ENCODE results near the gene MYLIP. TPM values are rescaled to one million over a fixed set of nuclear protein-coding genes. Genes with fewer than 3 reads are reported as not detected.

The MYLIP gene
- polyA plus RNA-seq, 3 donors = 19.9 to 84.0 (median 28.0) TPM

DNA sequence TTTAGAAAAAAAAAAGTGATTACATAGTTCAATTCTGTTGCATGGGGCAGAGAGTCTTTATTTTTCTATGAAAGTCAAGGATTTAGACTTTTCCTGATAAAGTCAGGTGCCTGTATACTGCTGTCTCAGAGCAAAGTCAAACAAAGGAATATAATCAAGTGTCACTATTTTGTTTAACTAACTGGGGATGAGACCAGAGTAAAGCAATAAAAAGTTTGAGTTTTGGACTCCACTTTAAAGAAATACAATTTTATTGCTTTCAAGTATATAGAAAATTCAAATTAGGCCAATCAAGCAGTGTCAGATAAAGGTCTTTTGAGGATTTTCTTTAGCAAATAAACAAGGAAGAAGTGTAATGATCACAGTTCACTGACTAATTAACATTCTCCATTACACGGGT, 48.7 kb upstream of the MYLIP start:
- H4K20me1 ChIP-seq (ENCODE audit: insufficient read depth, low read length) = no peaks in the 10 kb centered on the region
- no peaks in the 10 kb centered on the region for H3K79me2 ChIP-seq (ENCODE audit: insufficient read depth, low read length)
- Mint-ChIP-seq H3K4me1 (peaks cover 10% of the 10 kb centered on the region), H3K4me3 (no peak overlapping the region), H3K27ac (no peak overlapping the region), H3K36me3 (no peaks in the 10 kb centered on the region), H3K27me3 (ENCODE audit: low read depth in 3 of 3) (no peaks in the 10 kb centered on the region), H3K9me3 (peaks cover 0 to 2% (median 0%) of the 10 kb centered on the region in 7 donors)
- H3K4me1 ChIP-seq (ENCODE audit: control insufficient read depth in 1 of 2, insufficient read depth in 2 of 2, low read length in 2 of 2) = no peaks in the 10 kb centered on the region
- intact Hi-C loops (cut with micrococcal nuclease) = no loop called here
- no peak overlapping the region for H3K27ac ChIP-seq (ENCODE audit: low read depth in 1 of 2, low read length in 2 of 2)
- H3K36me3 ChIP-seq (replicated peaks in 1 of 2; ENCODE audit: control insufficient read depth in 1 of 2, insufficient read depth in 2 of 2, low read length in 2 of 2) = no peaks in the 10 kb centered on the region
- H3K4me2 ChIP-seq (replicated peaks; ENCODE audit: extremely low read depth, low read length, poor library complexity, severe bottlenecking) = no peak overlapping the region
- DNase-seq = no peak
- TF ChIP-seq, protein P1, sequence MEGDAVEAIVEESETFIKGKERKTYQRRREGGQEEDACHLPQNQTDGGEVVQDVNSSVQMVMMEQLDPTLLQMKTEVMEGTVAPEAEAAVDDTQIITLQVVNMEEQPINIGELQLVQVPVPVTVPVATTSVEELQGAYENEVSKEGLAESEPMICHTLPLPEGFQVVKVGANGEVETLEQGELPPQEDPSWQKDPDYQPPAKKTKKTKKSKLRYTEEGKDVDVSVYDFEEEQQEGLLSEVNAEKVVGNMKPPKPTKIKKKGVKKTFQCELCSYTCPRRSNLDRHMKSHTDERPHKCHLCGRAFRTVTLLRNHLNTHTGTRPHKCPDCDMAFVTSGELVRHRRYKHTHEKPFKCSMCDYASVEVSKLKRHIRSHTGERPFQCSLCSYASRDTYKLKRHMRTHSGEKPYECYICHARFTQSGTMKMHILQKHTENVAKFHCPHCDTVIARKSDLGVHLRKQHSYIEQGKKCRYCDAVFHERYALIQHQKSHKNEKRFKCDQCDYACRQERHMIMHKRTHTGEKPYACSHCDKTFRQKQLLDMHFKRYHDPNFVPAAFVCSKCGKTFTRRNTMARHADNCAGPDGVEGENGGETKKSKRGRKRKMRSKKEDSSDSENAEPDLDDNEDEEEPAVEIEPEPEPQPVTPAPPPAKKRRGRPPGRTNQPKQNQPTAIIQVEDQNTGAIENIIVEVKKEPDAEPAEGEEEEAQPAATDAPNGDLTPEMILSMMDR (IDR thresholded peaks at IDR 0.05) = no peak
- H3K27me3 ChIP-seq (ENCODE audit: control insufficient read depth in 2 of 2, insufficient read depth in 2 of 2, low read length in 2 of 2) = no peaks in the 10 kb centered on the region
- WGBS (ENCODE audit: insufficient coverage) = no CpG with 5 or more reads among the region's 1 CpG
- H3K9me3 ChIP-seq (replicated peaks in 1 of 2; ENCODE audit: control insufficient read depth in 1 of 2, insufficient read depth in 1 of 2, low read length in 2 of 2) = no peaks in the 10 kb centered on the region
- H3K9ac ChIP-seq (ENCODE audit: insufficient read depth, low read length, poor library complexity, severe bottlenecking) = no peak overlapping the region
- H2AFZ ChIP-seq (ENCODE audit: insufficient read depth, low read depth, low read length, poor library complexity, severe bottlenecking) = no peak overlapping the region
- H3K4me3 ChIP-seq (replicated peaks in 1 of 3; ENCODE audit: low read depth in 2 of 3, low read length in 3 of 3) = no peak overlapping the region

DNA sequence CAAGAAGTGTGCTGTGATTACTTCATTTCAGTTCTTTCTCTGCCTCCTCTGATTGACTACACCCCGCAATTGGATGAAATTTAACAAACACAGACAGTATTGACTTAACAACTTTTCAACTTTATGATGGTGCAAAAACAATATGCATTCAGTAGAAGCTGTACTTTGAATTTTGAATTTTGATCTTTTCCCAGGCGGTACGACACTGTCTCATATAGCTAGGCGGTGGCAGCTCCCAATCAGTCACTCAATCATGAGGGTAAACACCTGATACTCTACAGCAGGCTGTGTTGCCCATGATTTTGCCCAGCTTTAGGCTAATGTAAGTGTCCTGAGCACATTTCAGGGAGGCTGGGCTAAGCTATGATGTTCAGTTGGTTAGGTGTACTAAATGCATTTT, 47.6 kb upstream of the MYLIP start:
- Mint-ChIP-seq H3K27ac (no peak overlapping the region), H3K4me1 (peaks cover 13% of the 10 kb centered on the region), H3K36me3 (no peaks in the 10 kb centered on the region), H3K4me3 (no peak overlapping the region), H3K9me3 (peaks cover 0 to 4% (median 0%) of the 10 kb centered on the region in 7 donors), H3K27me3 (ENCODE audit: low read depth in 3 of 3) (peaks cover 0 to 2% (median 0%) of the 10 kb centered on the region in 3 donors)
- no peak overlapping the region for H3K4me2 ChIP-seq (replicated peaks; ENCODE audit: extremely low read depth, low read length, poor library complexity, severe bottlenecking)
- no peaks in the 10 kb centered on the region for H4K20me1 ChIP-seq (ENCODE audit: insufficient read depth, low read length)
- no peak for DNase-seq
- intact Hi-C loops (cut with micrococcal nuclease) = no loop called here
- no peaks in the 10 kb centered on the region for H3K36me3 ChIP-seq (replicated peaks in 1 of 2; ENCODE audit: control insufficient read depth in 1 of 2, insufficient read depth in 2 of 2, low read length in 2 of 2)
- no peaks in the 10 kb centered on the region for H3K27me3 ChIP-seq (ENCODE audit: control insufficient read depth in 2 of 2, insufficient read depth in 2 of 2, low read length in 2 of 2)
- WGBS (ENCODE audit: insufficient coverage) = 100% methylated on average over 3 of the region's 4 CpGs
- no peak overlapping the region for H3K9ac ChIP-seq (ENCODE audit: insufficient read depth, low read length, poor library complexity, severe bottlenecking)
- H3K9me3 ChIP-seq (replicated peaks in 1 of 2; ENCODE audit: control insufficient read depth in 1 of 2, insufficient read depth in 1 of 2, low read length in 2 of 2) = no peaks in the 10 kb centered on the region
- TF ChIP-seq, protein P1 (IDR thresholded peaks at IDR 0.05) = no peak
- H3K79me2 ChIP-seq (ENCODE audit: insufficient read depth, low read length) = no peaks in the 10 kb centered on the region
- H3K27ac ChIP-seq (ENCODE audit: low read depth in 1 of 2, low read length in 2 of 2) = no peak overlapping the region
- no peak overlapping the region for H2AFZ ChIP-seq (ENCODE audit: insufficient read depth, low read depth, low read length, poor library complexity, severe bottlenecking)
- H3K4me3 ChIP-seq (replicated peaks in 1 of 3; ENCODE audit: low read depth in 2 of 3, low read length in 3 of 3) = no peak overlapping the region
- H3K4me1 ChIP-seq (ENCODE audit: control insufficient read depth in 1 of 2, insufficient read depth in 2 of 2, low read length in 2 of 2) = peaks cover 3% of the 10 kb centered on the region in 2 donors
